Endometrial microvascular endothelial cells (primary cell): ENCODE measurements around the gene YTHDF2. TPM values are rescaled to one million over a fixed set of nuclear protein-coding genes. Genes with fewer than 3 reads are reported as not detected.

Experiments used
- total RNA-seq: library from RNA; depleted of rRNA; stranded (reverse); fragments of >200 nt; gene quantifications from one replicate; pipeline ENCODE4 v1.2.3, GENCODE V29; 2015; ENCODE audit errors: inconsistent ontology term

YTHDF2 gene
- total RNA-seq, 1 donor from 2014 or later: 66.2 TPM

Other genes with a start within 250 kb of the YTHDF2 start
- gene RCC1, start 230.9 kb upstream of the YTHDF2 start, total RNA-seq: 87.9 TPM
- gene TRNAU1AP, start 183.9 kb upstream of the YTHDF2 start, total RNA-seq: 40.3 TPM
- gene RAB42, start 144.7 kb upstream of the YTHDF2 start, total RNA-seq: 3.1 TPM
- 27.8 TPM for gene TAF12, start 93.9 kb upstream of the YTHDF2 start, total RNA-seq
- not detected for gene RNU11, start 88.3 kb upstream of the YTHDF2 start, total RNA-seq
- 8.0 TPM for gene GMEB1, start 68.2 kb upstream of the YTHDF2 start, total RNA-seq
- not detected for gene OPRD1, start 75.2 kb downstream of the YTHDF2 start, total RNA-seq
- gene EPB41, start 177.6 kb downstream of the YTHDF2 start, total RNA-seq: 17.2 TPM